ACHN (cell line): ENCODE results near the gene EXOC5.
"Not testable (repeated sequence)": the region's sequence is repeated elsewhere in the genome, so short reads cannot be mapped to it uniquely, and the experiment has no call there.

Experiments used
- DNase-seq: peaks from one replicate; pipeline ENCODE4 v3.0.0-alpha.2; 2015
- in situ Hi-C: cut with HindIII; loops from 2 replicates; pipeline ENCODE4 v1.10.0; 2017; ENCODE audit warnings: low sequenced_read_pairs, low pct_ligation_motif_present, low pct_unique_long_range_greater_than_20kb

EXOC5 gene

DNA sequence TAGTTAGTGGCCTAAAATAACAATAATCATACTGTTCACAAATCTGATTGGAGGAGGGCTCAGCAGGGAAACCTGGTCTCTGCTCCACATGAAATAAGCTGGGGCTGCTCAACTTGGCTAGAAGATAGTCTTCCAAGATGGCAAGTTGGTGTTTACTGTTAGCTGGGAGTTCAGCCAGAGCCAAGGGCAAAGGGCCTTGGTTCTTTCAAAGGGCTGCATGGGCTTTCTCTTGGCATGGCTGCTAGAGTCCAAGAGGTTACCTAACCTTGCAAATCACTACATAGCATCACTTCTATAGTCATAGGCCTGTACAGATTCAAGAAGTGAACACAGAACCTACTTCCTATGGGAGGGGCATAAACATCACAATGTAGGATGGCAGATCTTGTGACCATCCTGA lies 7.1 kb downstream of the EXOC5 start:
- DNase-seq = no peak
- in situ Hi-C loops = no loop called here

DNA sequence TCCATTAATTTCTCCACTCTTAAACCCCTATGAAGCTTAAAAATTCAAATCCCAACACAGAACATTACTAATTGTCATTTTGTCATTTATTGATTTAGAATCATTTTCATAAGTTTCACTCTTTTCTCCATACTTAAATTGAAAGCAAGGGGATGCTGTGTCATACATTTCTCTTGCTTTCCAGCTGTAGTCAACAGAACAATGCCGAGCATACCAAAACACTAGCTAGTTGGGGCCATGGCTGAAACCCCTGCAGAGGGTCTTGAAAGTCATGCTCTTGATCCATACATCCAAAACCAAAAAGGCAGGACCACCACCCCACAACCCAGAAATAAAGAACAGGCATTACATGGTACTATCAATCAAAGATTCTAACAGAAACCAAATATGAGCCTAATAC lies 9.0 kb downstream of the EXOC5 start:
- in situ Hi-C loops = no loop called here
- DNase-seq = no peak

DNA sequence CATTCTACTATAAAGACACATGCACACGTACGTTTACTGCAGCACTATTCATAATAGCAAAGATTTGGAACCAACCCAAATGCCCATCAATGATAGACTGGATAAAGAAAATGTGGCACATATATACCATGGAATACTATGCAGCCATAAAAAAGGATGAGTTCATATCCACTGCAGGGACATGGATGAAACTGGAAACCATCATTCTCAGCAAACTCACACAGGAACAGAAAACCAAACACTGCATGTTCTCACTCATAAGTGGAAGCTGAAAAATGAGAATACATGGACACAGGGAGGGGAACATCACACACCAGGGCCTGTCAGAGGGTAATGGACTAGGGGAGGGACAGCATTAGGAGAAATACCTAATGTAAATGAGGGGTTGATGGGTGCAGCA lies 10.5 kb downstream of the EXOC5 start:
- in situ Hi-C loops, DNase-seq: not testable (repeated sequence)

DNA sequence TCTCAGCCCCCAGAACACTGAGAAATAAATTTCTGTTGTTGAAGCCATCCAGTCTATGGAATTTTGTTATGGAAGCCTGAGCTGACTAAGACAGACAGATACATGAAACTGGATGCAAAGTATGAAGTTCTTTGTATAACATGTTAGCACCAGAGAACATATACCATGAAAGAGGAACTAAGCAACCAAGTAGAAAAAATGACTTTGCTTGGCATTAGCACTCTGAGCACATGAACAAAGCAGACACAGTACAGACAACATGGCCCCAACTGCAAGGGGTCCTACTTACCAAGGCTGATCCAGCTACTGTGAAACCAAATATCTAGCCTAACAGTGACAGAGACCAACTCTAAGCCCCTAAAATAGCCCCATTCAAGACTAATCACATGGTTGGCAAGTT lies 13.8 kb downstream of the EXOC5 start:
- no peak for DNase-seq
- in situ Hi-C loops = no loop called here

DNA sequence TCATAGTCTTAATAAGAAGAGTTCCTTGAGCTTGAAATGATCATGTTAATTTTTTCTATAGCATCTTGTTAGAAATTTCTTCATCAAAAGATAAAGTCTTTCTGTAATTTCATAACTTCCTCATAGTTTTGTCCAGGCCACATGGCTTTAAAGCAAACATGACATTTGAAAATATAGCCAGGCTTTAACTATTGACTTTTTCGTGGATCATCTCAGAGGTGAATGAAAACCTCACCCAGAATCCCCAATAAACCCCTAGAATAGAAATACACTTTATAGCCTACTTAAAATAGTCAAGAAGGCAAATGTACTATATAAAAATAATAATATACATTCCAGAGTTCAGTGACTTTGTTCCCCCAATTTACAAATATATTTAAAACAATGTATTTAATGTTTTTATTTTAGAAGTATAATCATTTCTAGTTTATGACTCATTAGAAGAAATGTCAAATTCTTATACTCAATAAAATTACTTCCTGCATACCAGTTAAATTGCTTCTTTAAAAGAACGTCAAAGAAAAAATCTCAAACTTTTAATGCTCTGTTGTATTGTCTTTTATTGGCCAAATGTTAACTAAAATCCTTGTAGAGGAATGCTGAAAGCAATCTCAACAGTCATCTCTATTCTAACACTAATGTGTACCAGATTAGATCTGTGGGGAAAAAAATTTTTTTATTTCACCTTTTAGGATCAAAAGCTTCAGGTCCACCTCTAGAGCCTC lies 21.6 kb downstream of the EXOC5 start:
- in situ Hi-C loops = no loop called here
- DNase-seq = no peak

DNA sequence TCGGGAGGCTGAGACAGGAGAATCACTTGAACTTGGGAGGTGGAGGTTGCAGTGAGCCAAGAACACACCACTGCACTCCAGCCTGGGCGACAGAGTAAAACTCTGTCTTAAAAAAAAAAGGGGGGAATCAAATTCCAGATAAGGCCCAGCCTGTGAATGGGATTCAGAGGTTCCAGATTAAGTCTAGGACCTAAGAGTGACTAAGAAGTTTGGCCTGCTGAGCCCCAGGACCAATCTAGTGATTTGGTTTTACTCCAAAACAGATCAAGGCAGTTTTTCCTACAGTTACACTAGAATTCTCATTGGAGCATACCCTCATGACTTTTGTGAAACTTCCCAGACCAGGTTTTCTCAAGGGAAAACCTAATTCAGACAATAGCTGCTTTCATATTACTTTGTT lies 22.8 kb downstream of the EXOC5 start:
- no peak for DNase-seq
- in situ Hi-C loops = no loop called here

DNA sequence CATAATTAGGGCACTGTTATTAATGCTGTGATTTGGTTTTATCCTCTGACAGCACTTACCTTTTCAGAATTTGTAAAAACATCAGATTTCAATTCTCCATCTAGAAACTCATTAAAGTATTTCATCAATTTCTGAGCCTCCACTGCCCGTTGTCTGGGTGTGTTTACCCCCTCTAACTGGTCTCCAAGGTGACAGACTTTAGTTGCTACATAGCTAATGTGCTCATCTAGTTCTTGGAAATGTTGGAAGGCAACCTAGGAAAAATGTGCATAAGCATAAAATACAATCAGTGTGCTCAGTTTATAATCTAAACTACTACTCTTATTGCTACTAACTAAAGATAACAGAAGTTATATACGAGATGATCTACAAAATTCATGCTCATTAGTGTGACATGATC lies 24.6 kb downstream of the EXOC5 start:
- in situ Hi-C loops = no loop called here
- DNase-seq = no peak

DNA sequence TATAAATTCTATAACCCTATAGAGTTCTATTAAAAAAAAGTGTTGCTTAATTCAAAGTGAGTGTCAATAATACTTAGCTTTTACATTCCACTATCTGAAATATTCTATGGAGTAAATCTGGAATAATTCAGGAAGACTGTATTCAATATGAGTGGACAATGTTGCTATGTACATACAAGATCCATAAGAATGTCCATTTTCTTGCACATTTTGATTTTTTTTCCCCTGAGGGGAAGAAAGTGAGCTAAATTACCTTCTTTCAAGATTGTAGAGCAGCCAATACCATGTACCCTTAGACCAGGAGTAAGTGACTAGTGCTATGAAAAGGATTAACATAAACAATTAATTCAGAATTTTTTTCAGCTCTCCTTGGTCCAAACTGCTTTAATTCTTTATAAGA lies 25.4 kb downstream of the EXOC5 start:
- DNase-seq = no peak
- in situ Hi-C loops = no loop called here

DNA sequence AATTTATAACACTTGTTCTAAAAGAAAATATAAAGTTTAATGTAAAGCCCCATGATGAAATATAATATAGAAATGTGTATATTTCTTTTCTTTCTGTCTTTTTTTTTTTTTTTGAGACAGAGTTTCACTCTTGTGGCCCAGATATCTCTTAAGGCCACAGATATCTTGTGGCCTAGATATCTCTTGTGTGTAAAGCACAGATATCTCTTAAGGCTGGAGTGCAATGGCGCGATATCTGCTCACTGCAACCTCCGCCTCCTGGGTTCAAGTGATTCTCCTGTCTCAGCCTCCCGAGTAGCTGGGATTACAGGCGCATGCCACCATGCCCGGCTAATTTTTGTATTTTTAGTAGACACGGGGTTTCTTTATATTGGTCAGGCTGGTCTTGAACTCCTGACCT lies 28.6 kb downstream of the EXOC5 start:
- in situ Hi-C loops, DNase-seq: not testable (repeated sequence)

DNA sequence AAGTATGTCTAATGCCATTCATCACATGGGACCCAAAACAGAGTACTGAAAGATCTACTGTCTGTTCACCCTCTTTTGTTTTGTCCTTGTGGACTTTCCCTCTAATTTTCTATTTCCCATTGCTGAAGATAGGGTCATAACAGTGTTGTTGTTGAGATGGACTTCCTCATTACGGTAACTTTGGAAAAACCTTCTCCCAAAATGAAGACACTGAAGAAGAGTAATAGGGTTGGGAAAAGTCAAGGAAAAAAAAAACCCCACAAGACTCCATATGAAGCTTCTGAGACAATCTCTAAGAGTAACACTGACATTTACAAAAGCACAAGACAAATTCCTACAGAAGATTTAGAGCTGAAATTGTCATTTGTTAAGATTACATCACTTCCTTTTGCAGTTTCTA lies 36.7 kb downstream of the EXOC5 start:
- DNase-seq = no peak
- in situ Hi-C loops = no loop called here

DNA sequence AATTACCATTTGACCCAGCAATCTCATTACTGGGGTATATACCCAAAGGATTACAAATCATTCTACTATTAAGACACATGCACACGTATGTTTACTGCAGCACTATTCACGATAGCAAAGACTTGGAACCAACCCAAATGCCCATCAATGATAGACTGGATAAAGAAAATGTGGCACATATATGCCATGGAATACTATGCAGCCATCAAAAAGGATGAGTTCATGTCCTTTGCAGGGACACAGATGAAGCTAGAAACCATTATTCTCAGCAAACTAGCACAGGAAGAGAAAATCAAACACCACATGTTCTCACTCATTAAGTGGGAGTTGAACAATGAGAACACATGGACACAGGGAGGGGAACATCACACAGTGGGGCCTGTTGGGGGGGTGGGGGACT lies 40.4 kb downstream of the EXOC5 start:
- DNase-seq, in situ Hi-C loops: not testable (repeated sequence)

DNA sequence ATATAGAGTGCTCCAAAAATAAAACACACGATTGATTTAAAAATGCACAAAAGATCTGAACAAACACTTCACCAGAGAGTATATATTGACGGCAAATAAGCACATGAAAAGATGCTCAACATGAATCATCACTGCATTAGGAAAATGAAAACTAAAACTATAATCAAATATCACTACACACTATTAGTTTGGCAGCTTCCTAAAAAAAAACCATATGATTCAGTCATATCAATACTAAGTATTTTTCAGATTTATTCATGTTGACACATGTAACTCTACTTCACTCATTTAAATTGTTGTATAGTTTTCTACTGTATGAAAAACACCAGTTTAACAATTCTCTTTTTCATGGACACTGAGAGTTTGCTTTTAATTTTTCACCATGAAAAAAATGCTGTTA lies 41.6 kb downstream of the EXOC5 start:
- in situ Hi-C loops = no loop called here
- DNase-seq = no peak

DNA sequence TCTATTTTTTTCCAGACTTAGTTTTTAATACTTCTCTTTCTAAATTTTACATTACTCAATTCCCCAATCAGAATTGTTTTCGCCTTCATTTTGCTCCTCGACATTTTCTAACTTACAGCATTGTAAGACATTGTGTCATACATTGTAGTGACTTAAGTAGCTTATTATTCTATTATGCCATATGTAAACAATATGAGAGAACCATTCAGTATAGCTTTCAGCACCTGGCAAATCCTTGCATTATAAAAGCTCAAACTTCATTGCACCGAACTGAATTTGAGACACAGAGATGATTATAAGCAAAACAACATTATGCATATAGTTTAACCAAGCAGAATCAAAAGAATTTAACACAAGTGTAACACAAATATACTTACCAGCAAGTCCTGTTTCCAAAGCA lies 46.8 kb downstream of the EXOC5 start:
- in situ Hi-C loops = no loop called here
- no peak for DNase-seq

DNA sequence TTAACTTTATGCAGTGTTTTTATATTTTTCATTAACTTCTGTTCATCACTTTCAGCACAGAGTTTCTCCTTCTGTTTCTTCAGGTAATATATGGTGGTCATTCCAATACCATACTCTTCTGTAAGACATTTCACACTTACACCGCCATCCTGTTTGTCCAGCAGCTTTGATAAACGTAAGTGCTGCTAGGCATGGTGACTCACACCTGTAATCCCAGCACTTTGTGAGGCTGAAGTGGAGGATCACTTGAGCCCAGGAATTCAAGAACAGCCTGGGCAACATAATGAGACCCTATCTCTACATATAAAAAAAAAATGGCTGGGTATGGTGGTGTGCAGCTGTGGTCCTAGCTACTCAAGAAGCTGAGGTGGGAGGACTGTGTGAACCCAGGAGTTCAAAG lies 55.8 kb downstream of the EXOC5 start:
- no peak for DNase-seq
- in situ Hi-C loops = no loop called here

DNA sequence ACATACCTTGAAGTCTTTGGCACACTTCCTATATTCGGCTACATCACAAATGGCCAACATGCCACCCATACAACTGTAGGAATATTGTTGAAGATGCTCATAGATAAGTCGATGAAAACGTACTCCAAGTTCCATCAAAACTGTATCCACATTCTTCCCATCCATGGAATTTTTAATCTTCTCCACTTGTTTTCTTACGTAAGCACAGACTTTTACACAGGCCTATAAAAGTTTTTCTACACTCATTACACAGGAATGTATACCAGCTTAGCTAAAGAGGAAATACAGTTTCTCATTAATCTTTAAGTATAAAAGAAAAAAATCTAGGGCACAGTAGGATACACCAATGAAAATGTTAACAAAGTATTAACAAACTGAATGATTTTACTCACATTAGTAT lies 59.1 kb downstream of the EXOC5 start:
- in situ Hi-C loops = no loop called here
- peak; percentile 19 for DNase-seq

DNA sequence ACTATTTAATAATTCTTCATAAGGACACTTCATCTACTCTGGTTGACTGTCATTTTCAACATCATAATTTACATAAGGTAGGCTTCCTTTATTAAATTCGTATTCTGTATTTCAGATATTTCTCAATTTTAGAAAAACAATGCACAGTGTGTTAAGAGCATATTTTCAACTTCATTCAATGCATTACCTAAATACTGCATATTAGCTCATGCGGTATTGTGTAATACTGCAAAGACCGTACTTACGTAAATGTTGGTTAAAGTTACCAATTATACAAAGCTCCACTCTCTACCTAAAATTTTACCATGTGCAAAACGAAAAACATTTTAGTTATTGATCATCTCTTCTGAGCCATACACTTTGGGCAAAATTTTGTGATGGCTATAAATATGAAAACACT lies 62.8 kb downstream of the EXOC5 start:
- in situ Hi-C loops = no loop called here
- no peak for DNase-seq

DNA sequence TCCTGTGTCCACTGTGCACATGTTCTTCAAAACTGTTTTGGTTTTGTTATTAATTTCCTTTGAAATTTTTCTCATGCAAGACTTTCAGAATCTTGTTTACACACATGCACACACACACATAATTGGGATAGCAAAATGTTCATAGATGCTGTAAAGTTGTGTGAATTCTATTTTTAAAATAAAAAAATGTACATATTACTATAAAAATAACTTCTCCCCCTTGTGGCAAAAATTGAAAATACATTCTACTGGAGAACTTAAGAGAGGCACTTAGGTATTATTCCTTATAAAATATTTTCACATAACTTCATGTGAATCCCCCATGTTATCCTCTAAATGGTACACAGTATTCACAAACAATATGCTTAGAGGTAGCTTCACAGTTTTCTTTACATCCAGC lies 66.0 kb downstream of the EXOC5 start:
- in situ Hi-C loops, DNase-seq: not testable (repeated sequence)

DNA sequence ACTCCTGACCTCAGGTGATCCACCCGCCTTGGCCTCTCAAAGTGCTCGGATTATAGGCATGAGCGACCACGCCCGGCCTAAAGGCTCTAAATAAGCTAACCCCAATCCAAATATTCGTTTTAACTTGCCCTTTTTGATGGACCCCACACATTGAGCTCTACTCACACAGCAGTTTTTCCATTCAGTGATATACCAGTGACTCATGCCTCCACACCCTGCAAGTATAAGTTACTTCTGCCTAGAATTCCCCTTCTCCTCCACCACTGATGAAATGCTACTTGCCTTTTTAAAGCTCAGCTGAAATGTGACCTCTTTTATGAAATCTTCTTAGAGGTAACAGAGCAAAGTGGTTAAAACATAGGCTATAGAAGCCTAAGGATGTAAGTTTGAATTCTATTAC lies 68.8 kb downstream of the EXOC5 start:
- in situ Hi-C loops = no loop called here
- DNase-seq = no peak

DNA sequence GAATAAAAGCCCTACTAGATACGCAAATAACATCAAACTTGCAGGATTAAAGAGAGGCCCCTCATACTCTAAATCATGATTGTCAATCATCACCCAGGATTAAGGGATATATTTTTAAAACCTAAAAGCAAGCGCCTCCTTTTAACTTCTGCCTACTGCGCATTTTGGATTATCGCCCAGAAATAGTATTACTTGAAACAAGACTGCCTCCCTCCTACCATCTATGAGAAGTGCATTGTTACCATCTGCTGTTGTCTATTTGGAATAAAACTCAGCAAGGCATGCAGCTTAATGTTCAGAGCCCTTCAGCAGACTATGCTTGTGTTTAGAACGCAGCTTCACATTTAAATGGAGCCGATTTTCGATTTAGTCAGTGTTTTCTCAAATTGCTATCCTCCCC lies 79.6 kb downstream of the EXOC5 start:
- DNase-seq = peak; percentile 11
- in situ Hi-C loops = no loop called here

DNA sequence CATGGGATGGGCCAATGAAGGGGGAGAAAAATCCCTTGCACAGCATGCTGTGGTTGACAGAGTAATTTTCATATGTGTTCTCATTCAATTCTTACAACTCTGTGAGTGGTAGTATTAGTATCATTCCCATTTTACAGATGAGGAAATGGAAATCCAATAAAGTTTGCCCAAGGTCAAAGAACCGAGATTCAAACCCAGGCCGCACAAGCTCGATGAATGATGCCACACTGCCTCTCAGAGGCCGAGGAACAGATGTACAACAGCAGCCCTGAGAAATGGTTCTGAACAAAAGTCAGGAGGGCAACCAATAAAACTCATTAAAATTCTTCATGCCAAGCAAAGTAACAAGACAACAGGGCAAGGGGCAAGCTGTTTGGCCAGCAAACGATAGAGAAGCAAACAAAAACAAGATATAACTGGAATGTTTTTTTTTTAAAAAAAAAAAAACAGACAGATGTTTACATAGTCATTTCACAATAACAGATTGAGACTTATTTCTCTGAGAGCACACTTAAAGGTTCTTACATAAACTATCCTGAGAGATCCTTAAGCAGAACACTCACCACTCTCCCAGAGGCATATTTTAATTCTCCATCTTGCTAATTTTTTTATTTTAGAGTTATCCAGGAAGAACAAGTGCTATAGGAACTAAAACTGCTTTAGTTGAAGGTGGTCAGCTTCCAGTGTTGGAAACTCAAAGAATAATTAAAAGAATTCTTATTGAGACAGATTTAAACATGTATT lies 85.8 kb downstream of the EXOC5 start:
- in situ Hi-C loops = no loop called here
- peak; percentile 39 for DNase-seq
